A549 treated with ZK216348 at 1 μM for 4 hours (cell line): ENCODE measurements around the gene HAX1. TPM values are rescaled to one million over a fixed set of nuclear protein-coding genes. Genes with fewer than 3 reads are reported as not detected.

ENCODE experiments used
- total RNA-seq: library from RNA; stranded (reverse); fragments of 200-300 nt; extraction: Qiagen RNA extraction; gene quantifications from 5 replicates; pipeline ENCODE4 v1.2.3, GENCODE V29; 2022; ENCODE audit warnings: low read depth

HAX1 gene
- 92.1 to 116 TPM (median 95.7 TPM) in 5 replicates for total RNA-seq

DNA sequence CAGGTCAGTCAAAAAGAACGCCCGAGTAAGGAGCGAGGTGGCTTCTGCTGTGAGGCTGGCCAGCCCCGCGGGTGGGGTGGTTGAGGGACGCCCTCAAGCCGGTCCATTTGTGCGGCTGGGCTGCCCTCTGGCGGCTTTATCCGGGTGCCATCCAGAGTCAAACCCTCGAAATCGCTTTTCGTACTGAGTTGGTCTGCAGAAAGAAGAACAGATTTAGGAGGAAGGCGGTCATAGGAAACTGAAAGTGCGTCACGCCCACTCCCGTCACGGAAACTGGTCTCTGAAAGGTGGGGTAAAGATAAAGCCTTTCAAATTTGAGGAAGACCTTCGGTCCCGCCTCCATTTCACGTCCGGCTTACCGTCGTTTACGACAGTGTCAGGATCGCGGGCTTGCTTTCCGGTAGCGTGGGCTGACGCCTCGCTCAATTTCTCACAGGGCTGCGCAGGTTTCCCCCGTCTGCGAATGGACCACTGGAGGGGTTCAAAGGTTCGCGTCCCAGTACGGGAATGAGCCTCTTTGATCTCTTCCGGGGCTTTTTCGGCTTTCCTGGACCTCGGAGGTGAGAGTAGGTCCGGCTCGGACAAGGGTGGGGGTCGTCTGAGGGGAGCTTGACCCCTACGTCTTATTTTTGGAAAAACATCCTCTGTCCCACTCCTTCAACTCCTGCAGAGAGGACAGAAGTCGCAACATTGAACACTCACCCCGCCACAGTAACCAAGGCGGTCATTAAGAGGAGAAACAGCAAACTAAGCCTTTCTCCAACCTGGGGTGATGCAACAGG, at the start of gene HAX1:
HAX1 (plus strand) TSS at position 413 of the 782 bp plus-strand sequence; CDS start at position 508, 95 bp downstream.

DNA sequence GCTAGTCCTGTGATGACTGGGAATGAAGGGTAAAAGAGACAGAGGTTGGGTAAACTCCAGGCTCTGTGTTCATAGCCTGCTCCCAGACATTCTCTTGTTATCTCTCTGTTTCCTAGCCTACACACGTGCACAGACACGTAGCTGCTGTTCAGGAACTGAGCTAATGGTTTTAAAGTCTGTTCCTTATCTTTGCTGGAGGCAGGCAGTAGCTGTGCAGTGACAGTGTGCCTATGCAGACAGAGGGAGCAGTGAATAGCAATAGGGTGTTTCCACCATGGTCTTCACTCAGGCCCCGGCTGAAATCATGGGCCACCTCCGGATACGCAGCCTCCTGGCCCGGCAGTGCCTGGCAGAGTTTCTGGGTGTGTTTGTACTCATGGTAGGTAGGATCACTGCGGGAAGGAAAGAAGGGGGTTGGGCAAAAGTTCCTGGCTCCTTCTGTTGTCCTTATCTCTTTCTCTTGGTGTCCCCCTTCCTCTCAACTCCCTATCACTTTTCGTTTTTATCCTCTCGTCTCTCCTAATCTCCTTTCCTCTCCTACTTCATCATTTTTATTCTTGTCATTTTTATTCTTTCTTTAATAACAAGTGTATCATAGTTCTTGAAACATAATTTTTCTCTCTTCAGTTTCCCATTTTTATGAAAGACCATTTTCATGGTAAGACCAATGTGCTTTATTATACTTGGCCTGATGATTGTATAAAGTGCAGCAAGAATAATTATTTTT, 48.6 kb downstream of the HAX1 start, which contains the start of gene AQP10:
AQP10 (plus strand) TSS at position 212 of the 727 bp plus-strand sequence; CDS start at position 275, 63 bp downstream.

DNA sequence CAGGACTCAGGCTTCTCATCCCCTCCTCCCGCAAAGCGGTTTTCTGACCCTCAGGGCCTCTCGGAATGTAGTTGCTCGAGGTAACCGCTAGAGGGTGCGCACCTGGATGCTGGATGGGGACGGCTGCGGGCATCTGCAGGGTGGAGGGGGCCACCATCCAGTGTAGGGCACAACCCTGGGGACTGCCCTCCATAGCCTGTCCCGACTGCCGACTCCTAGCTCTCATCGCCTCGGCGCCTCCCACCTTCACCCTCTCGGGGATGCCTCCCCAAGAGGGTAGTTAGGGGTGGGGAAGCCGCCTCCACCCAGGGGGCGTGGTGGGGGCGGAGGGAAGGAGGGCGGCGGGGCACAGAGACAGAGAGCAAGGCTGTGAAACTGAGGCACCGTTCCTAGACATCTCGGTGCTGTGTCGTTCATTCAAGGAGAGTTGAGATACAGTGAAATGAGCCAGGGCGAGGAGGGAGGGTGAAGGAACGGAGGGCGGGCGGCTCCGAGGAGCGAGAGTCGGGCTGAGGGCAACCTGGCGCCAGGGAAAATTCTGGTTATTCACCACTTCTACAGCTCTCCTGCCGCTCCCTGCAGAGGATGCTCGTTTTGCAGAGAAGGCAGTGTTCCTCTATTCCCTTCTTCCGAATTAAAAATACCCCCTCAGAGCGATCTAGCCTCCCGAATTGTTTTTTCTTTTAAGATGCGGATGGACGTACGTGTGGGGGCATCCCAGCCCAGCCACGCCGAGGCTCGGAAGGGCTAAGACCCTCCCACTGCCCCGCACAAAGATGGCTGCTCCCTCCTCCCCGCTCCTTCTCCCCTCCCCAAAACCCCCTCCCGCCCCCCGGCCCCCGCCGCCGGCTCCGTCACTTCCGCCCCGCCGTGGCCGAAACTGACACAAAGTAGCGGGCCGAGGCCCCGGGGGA, 52.5 kb downstream of the HAX1 start, which contains the start of gene ATP8B2:
ATP8B2 (plus strand) TSS at position 857 of the 914 bp plus-strand sequence. CDS start 2,617 bp downstream, outside the sequence.

Other genes with a start within 250 kb of the HAX1 start
- not detected in 5 replicates for gene NUP210L, start 117.6 kb upstream of the HAX1 start, total RNA-seq
- gene TPM3, start 80.5 kb upstream of the HAX1 start, total RNA-seq, result 476 to 696 TPM (median 485 TPM) in 5 replicates
- gene CFAP141, start 66.3 kb upstream of the HAX1 start, total RNA-seq, result not detected in 5 replicates
- 92.0 to 125 TPM (median 115 TPM) in 5 replicates for gene UBAP2L, start 51.7 kb upstream of the HAX1 start, total RNA-seq
- gene AQP10, start 48.5 kb downstream of the HAX1 start, total RNA-seq, result not detected in 5 replicates
- gene ATP8B2, start 52.9 kb downstream of the HAX1 start, total RNA-seq, result 20.3 to 44.1 TPM (median 37.3 TPM) in 5 replicates
- 19.1 to 25.8 TPM (median 25.0 TPM) in 5 replicates for gene IL6R, start 132.7 kb downstream of the HAX1 start, total RNA-seq
- not detected in 5 replicates for gene TDRD10, start 229.6 kb downstream of the HAX1 start, total RNA-seq
- gene SHE, start 229.8 kb downstream of the HAX1 start, total RNA-seq, result 0.05 to 0.08 TPM (median 0.07 TPM) in 5 replicates